Anterior cingulate cortex (tissue), 58 donors: ENCODE results near the gene SMCO4.
"Not testable (repeated sequence)": the region's sequence is repeated elsewhere in the genome, so short reads cannot be mapped to it uniquely, and the experiment has no call there.

ENCODE experiments used
- DNase-seq, 58 donors: peaks; one replicate each; lab custom pipeline; 2025; lab: John Stamatoyannopoulos, UW

Gene SMCO4, protein sequence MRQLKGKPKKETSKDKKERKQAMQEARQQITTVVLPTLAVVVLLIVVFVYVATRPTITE

DNA sequence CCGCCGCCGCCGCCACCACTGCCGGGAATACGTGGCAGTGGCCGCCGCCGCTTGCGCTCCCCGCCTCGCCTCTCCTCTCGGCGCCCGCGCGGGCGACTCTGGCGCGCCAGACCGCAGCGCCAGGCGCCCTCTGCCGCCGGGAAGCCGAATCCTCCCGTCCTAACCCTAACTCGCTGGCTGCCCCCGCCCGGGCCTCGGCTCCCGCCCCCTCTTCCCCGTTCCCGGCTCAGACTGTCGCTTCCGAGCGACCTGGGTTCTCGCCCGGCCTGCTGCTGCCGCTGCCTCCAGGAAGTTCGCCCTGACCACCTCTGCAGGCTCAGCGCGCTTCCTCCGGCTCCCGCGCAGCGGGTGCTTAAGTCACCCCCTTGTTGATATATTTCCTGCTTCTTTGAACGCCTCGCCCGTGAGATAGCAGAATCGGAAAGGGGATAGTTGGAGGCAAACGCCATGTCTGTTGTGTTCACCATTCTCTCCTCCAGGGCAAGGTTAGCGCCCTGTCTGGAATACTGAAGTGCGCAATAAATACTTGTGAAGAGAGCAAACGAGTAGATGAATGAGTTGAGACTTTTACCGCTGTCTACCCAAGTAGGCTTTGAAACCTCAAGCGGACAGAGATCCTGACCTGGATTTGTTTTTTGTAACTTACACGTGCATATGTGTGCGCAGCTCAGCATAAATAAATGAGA is at the start of gene SMCO4:
Gene SMCO4 (minus strand): TSS at position 100 of the 686 bp plus-strand sequence. CDS start 64,202 bp downstream, outside the sequence.
- peak in 50 of 58 donors; percentile 15 to 83 (median 57) for DNase-seq

DNA sequence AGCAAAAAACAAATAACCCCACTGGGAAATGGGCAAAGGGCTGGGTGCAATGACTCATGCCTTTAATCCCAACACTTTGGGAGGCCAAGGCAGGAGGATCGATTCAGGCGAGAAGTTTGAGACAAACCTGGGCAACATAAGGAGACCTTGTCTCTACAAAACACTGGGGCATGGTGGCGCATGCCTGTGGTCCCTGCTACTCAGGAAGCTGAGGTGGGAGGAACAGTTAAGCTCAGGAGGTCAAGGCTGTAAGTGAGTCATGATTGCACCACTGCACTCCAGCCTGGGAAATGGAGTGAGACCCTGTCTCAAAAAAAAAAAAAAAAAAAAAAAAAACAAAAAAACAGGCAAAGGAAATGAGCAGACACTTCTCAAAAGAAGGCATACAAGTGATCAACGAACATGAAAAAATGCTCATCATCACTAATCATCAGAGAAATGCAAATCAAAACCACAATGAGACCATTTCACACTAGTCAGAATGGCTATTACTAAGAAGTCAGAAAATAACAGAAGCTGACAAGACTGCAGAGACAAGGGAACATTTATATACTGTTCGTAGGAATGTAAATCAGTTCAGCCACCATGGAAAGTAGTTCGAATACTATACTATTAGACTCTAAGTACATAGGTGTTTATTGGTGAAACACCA is 48.2 kb upstream of the SMCO4 start:
- no peak for DNase-seq

DNA sequence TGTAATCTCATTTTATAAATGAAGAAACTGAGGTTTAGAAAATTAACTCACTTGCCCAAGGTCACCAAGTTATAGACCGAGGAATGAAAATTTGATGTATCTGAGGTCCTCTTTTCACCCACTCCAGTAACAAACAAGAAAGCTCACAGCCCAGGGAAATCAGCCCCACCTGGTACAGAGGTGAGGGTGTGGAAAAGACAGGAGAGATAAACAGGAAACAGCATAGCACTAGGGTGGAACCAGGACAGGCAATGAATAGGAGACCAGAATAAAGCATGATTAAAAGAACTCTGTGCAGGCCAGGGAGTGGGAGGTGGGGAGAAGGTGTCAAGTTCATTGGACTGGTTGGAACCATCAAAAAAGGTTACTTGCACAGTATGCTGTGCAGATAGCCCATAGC is 46.2 kb upstream of the SMCO4 start:
- DNase-seq: no peak

DNA sequence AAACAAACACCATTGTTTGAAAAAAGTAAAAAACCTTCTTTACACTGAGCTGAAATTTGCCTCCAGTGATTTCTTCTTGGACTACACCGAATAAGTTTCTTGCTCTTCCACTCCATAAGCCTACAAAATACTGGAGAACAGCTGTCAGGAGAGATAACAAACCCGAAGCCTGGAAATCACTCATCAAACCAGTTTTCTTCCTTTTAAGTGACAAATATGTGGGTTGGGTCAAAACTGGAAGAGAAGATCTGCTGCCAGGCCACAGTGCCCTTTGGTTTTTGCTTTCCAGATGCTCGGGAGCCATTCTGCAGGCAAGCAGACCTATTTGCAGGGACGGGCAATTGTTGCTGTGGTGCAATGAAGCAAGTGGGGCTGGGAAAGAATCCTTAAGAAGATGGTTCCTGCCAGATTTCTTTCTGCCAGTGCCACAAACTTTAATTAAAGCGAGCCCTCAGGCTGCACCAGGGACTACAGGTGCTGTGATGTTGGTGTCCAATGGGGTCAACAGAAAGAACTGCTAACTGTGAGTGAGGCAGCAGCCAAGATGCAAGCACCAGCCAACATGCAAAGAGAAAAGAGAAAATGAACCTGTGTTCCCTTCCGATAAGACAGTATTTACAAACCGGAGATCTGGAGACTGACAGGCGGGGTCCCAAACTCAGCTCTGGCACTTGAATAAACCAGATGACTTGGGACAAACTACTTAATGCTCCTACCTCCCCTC is 44.8 kb upstream of the SMCO4 start:
- no peak for DNase-seq

DNA sequence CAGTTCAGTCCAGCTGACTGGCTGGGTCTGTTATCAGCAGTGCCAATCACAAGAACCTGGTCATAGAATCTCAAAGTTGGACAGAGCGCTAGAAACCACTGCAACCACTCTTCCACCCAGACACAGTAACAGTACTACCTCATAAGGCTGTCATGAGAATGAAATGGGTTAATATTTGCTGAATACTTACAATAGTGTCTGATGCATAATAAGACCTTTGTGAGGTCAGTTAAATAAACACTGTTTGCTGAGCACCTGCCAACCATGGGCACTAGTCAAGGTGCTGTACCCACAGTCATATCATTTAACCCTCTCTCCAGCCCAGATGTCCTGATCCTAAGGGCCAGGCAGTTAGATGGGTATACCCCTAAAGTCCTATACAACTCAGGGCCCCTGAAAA is 44.2 kb upstream of the SMCO4 start:
- DNase-seq: not testable (repeated sequence)

DNA sequence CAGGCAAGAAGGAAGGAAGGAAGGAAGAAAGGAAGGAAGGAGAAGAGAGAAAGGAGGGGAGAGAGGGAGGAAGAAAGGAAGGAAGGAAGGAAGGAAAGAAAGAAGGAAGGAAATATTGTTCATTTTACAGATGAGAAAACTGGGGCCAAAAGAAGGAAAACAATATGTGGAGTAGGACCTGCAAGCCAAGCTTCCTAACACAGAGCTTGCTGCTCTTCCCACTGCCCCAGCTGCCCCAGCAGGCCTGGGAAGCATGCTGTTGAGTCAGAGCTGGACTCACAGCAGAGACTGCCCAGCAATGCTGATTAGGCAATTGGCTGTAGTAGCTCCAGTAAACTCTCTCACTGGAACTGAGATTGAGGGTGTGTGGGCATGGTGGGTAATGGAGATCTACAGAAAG is 42.6 kb upstream of the SMCO4 start:
- DNase-seq: no peak

DNA sequence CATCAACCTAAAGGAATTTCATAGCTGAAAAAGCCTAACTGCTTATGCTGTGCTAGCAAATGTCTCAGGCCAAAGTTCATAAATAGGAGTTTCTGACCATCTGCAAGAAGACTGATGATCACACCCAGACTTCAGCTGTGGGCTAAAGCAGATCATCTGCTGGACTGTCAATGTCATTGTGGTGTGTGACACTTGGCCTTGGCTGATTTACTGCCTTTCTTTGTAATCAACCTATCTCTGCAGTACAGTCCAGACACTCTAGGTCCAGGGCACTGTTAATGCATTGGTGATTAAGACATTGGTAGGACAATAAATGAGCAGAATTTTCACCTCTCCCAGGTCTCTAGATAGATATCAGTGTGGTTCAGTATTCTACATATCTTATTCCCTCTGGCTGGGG is 40.3 kb upstream of the SMCO4 start:
- peak in 1 of 58 donors; percentile 3 for DNase-seq

DNA sequence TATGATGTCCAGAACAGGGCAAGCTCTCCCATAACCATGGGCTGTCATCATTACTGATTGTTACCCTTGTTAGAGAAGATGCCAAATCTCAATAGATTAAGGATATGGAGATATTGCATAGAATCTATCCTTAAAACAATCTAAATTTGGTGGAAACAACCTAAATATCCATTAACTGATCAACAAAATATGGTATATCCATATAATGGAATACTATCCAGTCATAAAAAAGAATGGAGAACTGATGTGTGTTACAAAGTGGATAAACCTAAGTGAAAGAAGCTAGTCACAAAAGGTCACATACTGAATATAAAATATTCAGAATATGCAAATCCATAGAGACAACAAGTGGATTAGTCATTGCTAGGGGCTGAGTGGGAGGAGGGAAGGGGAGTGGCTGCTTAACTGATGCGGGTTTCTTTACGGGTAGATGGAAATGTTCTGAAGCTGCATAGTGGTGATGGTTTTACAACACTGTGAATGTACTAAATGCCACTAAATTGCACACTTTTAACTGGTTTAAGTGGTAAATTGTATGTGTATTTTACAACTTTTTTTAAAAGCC is 36.1 kb upstream of the SMCO4 start:
- DNase-seq: no peak

DNA sequence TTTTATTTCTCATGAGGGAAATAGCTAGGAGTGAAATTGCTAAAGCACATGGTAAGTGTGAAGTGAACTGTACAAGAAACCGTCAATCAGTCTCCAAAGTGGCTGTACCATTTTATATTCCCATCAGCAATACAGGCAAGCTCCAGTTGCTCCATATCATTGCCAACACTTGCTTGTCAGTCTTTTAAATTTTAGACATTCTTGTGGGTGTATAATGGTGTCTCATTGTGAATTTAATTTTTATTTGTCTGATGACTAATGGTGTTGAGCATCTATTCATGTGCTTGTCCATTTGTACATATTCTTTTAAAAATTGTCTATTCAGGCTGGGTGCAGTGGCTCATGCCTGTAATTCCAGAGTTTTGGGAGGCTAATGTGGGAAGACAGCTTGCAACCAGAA is 34.1 kb upstream of the SMCO4 start:
- DNase-seq: no peak

DNA sequence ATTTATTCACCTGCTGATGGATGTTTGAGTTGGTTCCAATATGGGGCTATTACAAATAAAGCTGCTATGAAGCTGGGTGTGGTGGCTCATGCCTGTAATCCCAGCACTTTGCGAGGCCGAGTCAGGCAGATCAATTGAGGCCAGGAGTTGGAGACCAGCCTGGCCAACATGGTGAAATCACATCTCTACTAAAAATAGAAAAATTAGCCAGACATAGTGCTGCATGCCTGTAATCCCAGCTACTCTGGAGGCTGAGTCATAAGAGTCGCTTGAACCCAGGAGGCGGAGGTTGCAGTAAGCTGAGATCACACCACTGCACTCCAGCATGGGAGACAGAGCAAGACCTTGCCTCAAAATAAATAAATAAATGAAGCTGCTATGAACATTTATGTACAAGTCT is 33.7 kb upstream of the SMCO4 start:
- DNase-seq: not testable (repeated sequence)

DNA sequence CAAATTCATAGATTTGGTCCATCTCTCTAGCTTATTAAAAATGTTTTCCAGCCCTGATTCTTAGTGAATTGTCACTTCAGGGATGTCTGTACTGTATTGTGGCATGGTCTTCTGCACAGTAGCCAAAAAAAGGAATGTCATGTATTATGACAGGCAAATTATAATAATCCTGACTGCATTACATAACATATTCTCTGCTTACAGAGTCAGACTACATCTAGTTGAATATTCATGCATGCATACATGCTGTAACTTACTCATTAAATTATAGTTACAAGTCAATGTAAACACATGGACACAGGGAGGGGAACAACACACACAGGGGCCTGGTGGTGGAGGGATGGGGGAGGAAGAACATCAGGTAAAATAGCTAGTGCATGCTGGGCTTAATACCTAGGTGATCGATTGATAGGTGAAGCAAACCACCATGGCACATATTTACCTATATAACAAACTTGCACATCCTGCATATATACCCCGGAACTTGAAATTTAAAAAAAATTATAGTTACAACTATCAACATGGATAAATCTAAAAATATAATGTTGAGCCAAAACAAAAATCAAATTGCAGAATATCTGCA is 31.5 kb upstream of the SMCO4 start:
- no peak for DNase-seq

DNA sequence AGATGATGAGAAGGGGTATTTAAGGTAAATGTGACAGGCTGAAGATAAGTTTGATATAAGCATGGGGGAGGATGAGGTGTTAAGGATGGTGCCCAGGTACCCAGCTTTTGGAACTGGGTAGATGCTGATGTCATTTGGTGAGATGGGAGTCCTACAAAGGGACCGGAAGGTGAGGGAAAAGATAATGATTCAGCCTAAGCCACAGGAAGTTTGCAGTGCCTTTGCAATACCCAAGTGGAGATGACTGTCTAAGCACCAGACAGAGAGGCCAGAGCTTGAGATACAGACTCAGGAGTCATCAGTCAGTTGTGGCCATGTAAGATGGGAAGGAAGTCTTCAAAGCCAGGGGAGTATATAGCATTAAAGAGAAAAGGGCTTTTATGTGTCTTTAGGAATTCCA is 30.0 kb upstream of the SMCO4 start:
- DNase-seq: no peak

DNA sequence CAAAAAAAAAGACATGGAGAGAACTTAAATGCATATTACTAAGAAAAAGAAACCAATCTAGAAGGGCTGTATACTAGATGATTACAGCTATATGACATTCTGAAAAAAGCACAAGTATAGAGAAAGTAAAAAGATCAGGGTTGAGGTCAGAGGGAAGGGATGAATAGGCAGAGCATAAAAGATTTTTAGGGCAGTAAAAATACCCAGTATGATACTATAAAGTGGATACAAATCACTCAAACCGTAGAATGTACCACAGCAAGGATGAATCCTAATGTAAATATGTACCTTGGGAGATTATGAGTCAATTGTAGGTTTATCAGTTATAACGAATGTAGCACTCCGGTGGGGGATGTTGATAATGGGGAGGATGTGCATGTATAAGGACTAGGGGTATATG is 29.4 kb upstream of the SMCO4 start:
- no peak for DNase-seq

DNA sequence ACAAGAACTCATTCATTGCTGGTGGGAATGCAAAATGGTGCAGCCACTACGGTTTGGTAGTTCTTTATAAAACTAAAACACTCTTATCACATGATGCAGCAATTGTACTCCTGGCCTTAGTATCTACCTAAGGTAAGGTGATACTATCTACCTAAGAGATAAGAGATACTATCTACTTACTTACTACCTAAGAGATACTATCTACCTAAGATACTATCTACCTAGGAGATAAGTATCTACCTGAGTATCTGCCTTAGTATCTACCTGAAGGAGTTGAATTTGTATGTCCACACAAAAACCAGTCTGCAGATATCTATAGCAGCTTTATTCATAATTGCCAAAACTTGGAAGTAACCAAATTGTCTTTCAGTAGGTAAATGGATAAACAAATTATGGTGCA is 29.0 kb upstream of the SMCO4 start:
- DNase-seq: no peak

DNA sequence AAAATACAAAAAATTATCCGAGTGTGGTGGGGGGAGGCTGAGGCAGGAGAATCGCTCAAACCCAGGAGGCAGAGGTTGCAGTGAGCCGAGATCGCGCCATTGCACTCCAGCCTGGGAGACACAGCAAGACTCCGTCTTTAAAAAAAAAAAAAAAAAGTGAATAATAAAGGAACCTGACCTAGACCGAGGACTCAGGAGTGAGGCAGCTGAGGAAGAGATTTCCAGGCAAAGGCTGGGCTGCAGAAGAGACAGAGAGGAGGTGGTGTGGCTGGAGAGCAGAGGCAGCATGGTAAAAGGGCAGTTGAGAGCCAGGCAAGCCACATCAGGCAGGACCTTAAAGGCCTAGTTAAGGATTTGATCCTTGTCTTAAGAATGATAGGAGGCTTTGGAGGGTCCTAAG is 28.4 kb upstream of the SMCO4 start:
- no peak for DNase-seq

DNA sequence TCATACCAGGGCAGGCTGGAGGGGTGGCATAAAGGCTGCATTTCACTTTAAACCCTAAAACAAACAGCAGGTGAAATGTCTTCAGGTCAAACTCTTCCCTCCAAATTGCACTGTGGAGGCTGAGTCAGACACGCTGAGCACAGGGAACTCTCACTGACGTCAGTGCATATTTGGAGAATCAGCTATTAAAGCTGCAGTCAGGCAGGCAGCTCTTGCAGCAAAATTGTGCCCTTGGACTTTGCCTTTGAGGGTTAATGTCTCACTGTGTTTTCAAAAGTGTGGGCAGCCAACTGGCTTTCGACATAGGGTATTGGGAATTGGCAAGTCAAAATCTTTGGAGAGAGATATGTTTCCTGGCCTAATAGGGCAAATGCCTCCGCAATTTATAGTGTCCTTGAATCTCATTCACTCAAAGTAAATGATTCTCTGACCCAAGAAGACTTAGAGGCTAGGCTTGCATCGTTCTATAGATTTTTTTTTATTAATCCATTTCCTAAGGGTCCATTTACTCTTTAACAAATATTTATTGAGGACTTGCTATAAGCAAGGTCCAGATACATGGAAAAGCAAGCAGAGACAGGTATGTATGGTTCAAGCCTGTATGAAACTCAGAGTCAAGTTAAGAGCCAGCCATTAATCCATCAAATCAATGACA is 27.7 kb upstream of the SMCO4 start:
- DNase-seq: no peak

DNA sequence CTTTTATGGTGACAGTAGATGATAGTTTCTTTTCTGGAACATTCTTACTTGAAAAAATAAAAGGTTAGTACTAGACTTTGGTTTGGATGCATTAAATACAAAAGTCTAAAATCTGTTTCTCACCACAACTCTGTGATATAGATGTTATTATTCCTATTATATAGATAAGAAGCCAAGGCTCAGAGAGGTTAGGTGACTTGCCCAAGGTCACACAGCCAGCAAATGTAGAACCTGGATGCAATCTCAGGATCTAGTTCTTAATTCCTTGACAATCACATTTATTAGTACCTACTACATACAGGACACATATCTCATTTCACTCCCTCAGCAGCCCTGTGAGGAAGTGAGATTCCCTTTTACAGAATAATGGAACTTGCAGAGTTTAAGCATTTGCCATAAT is 26.3 kb upstream of the SMCO4 start:
- DNase-seq: no peak

DNA sequence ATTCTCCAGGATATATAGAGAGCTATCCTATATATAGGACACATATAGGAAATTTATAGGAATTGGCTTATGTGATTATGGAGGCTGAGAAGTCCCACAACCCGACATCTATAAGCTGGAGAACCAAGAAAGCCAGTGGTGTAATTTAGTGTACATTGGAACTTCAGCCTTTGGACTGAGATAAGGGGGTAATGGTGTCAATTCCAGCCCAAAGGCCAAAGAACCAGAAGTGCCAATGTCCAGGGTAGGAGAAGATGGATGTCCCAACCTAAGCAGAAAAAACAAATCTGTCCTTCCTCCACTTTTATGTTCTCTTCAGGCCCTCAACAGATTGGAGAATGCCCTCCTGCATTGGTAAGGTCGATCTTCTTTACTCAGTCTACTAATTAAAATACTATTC is 25.5 kb upstream of the SMCO4 start:
- DNase-seq: no peak

DNA sequence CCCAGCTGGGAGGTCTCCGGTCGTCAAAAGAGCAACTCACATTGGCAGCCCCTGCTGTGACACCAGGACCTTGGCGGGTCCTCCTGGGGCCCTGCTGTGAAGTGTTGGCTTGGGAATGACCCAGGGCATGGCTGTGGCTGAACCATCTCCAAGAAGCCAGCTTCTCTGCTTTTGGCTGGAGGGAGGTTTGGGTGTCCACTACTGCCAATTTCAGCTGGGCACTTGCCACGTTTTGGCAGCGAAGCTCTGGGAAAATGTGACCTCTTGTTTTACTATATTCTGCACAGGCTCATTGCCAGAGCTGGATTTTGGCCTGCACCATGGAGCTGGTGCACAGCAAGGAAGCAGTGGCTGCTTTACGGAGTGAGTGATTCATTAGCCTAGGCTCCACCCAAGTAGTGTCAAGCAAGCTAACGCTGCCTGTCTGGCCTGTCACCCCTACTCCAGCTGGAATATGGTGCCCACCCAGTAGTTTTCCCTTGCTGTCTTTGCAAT is 24.3 kb upstream of the SMCO4 start:
- peak in 54 of 58 donors; percentile 3 to 85 (median 45) for DNase-seq

DNA sequence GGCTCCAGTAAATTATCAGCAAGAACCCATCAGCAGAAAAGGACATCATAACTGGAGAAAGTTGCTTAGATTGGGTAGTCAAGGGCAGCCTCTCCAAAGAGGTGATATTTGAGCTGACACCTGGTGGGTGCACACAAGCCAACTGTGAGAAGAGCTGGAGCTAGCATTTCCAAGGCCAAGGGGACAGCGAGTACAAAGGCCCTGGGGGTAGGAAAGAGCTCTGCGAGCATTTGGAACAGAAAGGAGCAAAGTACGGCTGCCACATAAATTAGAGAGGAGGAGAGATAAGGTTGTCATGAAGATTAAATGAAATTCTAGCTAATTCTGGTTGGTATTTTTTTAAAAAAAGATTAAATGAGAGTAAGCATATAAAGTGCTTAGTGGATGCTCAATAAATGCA is 21.7 kb upstream of the SMCO4 start:
- no peak for DNase-seq
